Adrenal gland (tissue), 12 donors: ENCODE data around the gene ZFR. TPM values are rescaled to one million over a fixed set of nuclear protein-coding genes. Genes with fewer than 3 reads are reported as not detected.
A peak's percentile ranks its signal among the peaks of the same experiment; 100 is the strongest.
"Not testable (repeated sequence)": the region's sequence is repeated elsewhere in the genome, so short reads cannot be mapped to it uniquely, and the experiment has no call there.

Experiments used
- DNase-seq, 7 donors: peaks; one replicate each; pipeline ENCODE4 v3.0.0-alpha.2; 2019 to 2020
- H3K27ac ChIP-seq, 5 donors: fragments of 200-600 bp; sonication (generic) in 4 of 5; 1 replicate in 3 of 5; 2 replicates in 2 of 5; pipeline versions ENCODE4 v1.5.1 to v1.8.0; 2016 to 2020; ENCODE audit warnings: mild to moderate bottlenecking in 1 of 5
- H3K27me3 ChIP-seq: fragments of 200-600 bp; 2 replicates; pipeline ENCODE4 v1.8.0; 2021
- H3K36me3 ChIP-seq, 2 donors: fragments of 200-600 bp; replicated peaks in 1 of 2; 1 replicate in 1 of 2; 2 replicates in 1 of 2; pipeline versions ENCODE4 v1.5.1 to v1.8.0; 2018 to 2022
- H3K4me1 ChIP-seq, 2 donors: fragments of 200-600 bp; replicated peaks in 1 of 2; 1 replicate in 1 of 2; 2 replicates in 1 of 2; pipeline versions ENCODE4 v1.5.1 to v1.8.0; 2018 to 2021
- H3K4me3 ChIP-seq, 4 donors: fragments of 200-600 bp; sonication (generic) in 3 of 4; one replicate each; pipeline ENCODE4 v1.5.1; 2016 to 2018
- H3K9me3 ChIP-seq, 3 donors: fragments of 200-600 bp; sonication (generic) in 1 of 3; replicated peaks in 1 of 3; 1 replicate in 2 of 3; 2 replicates in 1 of 3; pipeline versions ENCODE4 v1.5.1 to v1.8.0; 2016 to 2021
- POLR2A ChIP-seq, 2 donors: fragments of 450-650 bp; IDR thresholded peaks; one replicate each; pipeline ENCODE4 v1.6.1; 2017; ENCODE audit warnings: antibody characterized with exemption in 2 of 2, mild to moderate bottlenecking in 2 of 2, moderate library complexity in 1 of 2
- WGBS, 4 donors: extraction: QIAGEN DNeasy Blood & Tissue Kit in 2 of 4; methylation state at CpG; one replicate each; pipeline versions ENCODE4 v1.1.5 to v1.1.7; 2013 to 2017; 5-methylcytosine and 5-hydroxymethylcytosine counted together
- intact Hi-C, 2 donors: fragments of 100-400 bp; cut with DNase I; formaldehyde crosslinking; loops; one replicate each; pipeline versions ENCODE4 v1.14.1 to v1.15.0; 2022 to 2023
- polyA plus RNA-seq, 3 donors: library from polyadenylated mRNA; stranded (reverse); fragments of 200-250 nt in 2 of 3; fragments of 350-450 nt in 1 of 3; fragmentation: Illumina TruSeq in 1 of 3; extraction: RNeasy Lipid Tissue Mini Kit (QIAGEN cat#74804) in 1 of 3; gene quantifications; one replicate each; pipeline ENCODE4 v1.2.3, GENCODE V29; 2013 to 2014
- total RNA-seq, 9 donors: library from RNA; depleted of rRNA in 4 of 9; stranded (reverse); fragments of >200 nt in 4 of 9; fragments of 120-200 nt in 1 of 9; fragmentation: NEBNext Ultra II Directional in 1 of 9; extraction: Animal tissue kit (Norgen Biotek cat#: 25700) in 1 of 9; gene quantifications; one replicate each; pipeline versions ENCODE4 v1.1.0 to v1.2.4, GENCODE V29; 2013 to 2023
- TF ChIP-seq, protein P1 (sequence below), 6 experiments: fragments of 450-650 bp in 4 of 6; fragments of 200-600 bp in 2 of 6; sonication (generic) in 1 of 6; IDR thresholded peaks; 1 replicate in 5 of 6; 2 replicates in 1 of 6; pipeline versions ENCODE4 v1.5.1 to v1.8.0; 2016 to 2021; ENCODE audit warnings: antibody characterized with exemption in 6 of 6, mild to moderate bottlenecking in 2 of 6, moderate library complexity in 1 of 6
- donor health status: healthy with polysubstance abuse.
- donor health status: Bipolar disorder and iron deficiency.
- donor health status: DM: yes; HTN: yes; CAD: no.
- donor health status: DM: no; HTN: no; CAD: no.
- donor health status: DM: no; HTN: no; CAD: no.
- donor health status: DM: yes; HTN: yes; CAD: no.

ZFR gene
- total and polyA plus RNA-seq, 12 donors: 29.4 to 154 (median 72.7) TPM

DNA sequence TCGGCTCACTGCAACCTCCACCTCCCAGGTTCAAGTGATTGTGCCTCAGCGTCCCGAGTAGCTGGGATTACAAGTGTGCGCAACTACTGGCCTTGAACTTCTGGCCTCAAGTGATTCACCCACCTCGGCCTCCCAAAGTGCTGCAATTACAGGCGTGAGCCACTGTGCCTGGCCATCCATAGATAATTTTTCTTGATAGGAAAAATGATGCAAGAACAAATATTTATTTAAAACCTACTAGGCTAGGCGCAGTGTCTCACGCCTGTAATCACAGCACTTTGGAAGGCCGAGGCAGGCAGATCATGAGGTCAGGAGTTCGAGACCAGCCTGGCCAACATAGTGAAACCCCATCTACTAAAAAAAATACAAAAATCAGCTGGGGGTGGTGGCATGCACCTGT, 45.8 kb downstream of the ZFR start:
- H3K27me3 ChIP-seq, H3K9me3 ChIP-seq, H3K4me3 ChIP-seq, intact Hi-C loops, H3K4me1 ChIP-seq: not testable (repeated sequence)
- Histone ChIP-seq H3K27ac (peak overlapping the region in 4 of 5 donors; percentile 8 to 83 (median 64)), H3K36me3 (peaks cover 0 to 94% of the 10 kb centered on the region in 2 donors)
- 54 to 70% (median 62%) methylated on average over 10 of the region's 10 CpGs for WGBS, 4 donors
- TF ChIP-seq POLR2A (IDR thresholded peaks at IDR 0.05): peak in 1 of 2 donors; percentile 63
- TF ChIP-seq, protein P1, sequence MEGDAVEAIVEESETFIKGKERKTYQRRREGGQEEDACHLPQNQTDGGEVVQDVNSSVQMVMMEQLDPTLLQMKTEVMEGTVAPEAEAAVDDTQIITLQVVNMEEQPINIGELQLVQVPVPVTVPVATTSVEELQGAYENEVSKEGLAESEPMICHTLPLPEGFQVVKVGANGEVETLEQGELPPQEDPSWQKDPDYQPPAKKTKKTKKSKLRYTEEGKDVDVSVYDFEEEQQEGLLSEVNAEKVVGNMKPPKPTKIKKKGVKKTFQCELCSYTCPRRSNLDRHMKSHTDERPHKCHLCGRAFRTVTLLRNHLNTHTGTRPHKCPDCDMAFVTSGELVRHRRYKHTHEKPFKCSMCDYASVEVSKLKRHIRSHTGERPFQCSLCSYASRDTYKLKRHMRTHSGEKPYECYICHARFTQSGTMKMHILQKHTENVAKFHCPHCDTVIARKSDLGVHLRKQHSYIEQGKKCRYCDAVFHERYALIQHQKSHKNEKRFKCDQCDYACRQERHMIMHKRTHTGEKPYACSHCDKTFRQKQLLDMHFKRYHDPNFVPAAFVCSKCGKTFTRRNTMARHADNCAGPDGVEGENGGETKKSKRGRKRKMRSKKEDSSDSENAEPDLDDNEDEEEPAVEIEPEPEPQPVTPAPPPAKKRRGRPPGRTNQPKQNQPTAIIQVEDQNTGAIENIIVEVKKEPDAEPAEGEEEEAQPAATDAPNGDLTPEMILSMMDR (IDR thresholded peaks at IDR 0.05): peak in 3 of 6 experiments; percentile 7 to 27 (median 26)
- peak; percentile 67 to 93 (median 88) for DNase-seq

DNA sequence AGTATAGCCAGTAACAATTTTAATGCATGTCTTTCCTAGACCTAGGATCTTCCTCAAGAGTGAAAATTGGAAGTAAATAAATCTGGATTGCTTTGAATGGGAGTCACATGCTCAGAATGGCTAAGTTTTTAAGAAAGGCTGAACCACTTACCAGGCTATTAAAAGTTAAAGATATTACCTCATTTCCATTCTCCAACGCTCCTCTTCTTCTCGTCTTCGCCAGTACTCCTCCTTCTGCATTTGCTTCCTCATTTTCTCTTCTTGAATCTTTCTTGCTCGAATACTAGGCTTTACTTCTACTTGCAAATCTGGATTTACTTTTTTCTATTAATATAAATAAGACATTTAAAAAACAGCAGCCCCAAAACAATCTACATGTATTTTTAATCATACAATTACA, 49.6 kb downstream of the ZFR start:
- no peaks in the 10 kb centered on the region for H3K27me3 ChIP-seq
- intact Hi-C loops: no loop called here
- H3K9me3 ChIP-seq: no peaks in the 10 kb centered on the region
- DNase-seq: no peak
- no peak overlapping the region for H3K4me3 ChIP-seq
- TF ChIP-seq, protein P1 (IDR thresholded peaks at IDR 0.05): no peak
- no peak for TF ChIP-seq POLR2A (IDR thresholded peaks at IDR 0.05)
- H3K4me1 ChIP-seq: no peaks in the 10 kb centered on the region
- peaks cover 0 to 76% of the 10 kb centered on the region in 2 donors for H3K36me3 ChIP-seq
- 79 to 90% (median 87%) methylated on average over 4 of the region's 4 CpGs for WGBS, 4 donors
- H3K27ac ChIP-seq: no peak overlapping the region

DNA sequence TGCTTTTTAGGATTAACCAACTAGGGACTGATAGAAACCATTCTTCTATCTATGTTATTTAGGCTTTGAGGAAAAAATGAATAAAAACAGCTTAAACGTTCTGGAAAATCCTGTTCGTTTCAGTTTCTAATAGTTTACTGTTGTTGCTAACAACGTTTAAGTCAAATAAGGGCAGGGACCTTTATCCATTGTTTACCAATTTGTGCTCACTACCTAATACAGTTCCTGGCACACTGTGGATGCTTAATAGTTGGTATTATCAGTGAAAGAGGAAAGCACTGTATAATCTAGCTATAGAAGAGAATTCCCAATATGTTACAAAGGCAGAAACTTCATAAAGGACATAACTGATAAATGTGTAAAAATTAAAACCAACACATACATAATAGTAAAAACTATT, 52.5 kb downstream of the ZFR start:
- Histone ChIP-seq H3K27me3 (no peaks in the 10 kb centered on the region), H3K36me3 (peaks cover 0 to 61% of the 10 kb centered on the region in 2 donors), H3K9me3 (no peaks in the 10 kb centered on the region), H3K4me3 (no peak overlapping the region), H3K27ac (peak overlapping the region in 2 of 5 donors; percentile 23 to 78), H3K4me1 (peaks cover 10 to 19% of the 10 kb centered on the region in 2 donors)
- no peak for TF ChIP-seq POLR2A (IDR thresholded peaks at IDR 0.05)
- TF ChIP-seq, protein P1 (IDR thresholded peaks at IDR 0.05): no peak
- intact Hi-C loops: no loop called here
- DNase-seq: no peak
- 72 to 85% (median 82%) methylated on average over 3 of the region's 3 CpGs for WGBS, 4 donors

DNA sequence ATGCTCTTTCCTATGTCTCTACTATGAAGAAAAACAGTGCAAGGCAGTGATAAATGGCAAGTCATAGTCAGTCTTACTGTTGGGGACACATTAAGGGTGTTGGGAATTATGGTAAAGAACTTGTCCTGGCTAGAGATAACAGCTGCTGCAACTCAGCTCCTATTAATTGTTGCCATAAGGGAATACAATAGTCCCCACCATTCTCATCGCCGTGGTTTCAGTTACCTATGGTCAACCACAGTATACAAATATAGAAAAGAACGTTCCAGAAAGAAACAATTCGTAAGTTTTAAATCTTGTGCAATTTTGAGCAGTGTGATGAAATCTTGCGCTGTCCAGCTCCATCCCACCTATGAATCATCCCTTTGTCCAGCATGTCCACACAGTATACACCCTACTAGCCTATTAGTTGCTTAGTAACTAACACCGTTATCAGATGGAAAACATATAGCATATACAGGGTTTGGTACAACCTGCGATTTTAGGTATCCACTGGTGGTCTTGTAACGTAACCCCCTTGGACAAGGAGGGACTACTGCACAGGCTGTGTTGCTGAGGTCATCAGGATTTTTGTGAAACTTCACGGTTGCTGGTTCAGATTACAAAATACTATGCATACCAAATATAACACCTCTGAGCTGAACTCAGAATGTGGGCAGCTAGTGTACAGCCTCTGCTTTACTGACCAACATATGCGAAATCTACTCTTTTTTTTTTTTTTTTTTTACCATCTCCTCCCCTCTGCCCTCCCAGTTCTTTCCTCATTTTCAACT, 53.5 kb downstream of the ZFR start:
- intact Hi-C loops: no loop called here
- WGBS, 4 donors: 68 to 77% (median 73%) methylated on average over 10 of the region's 10 CpGs
- no peak for TF ChIP-seq POLR2A (IDR thresholded peaks at IDR 0.05)
- TF ChIP-seq, protein P1 (IDR thresholded peaks at IDR 0.05): no peak
- peak in 4 of 7 donors; percentile 26 to 46 (median 38) for DNase-seq
- Histone ChIP-seq H3K36me3 (peaks cover 0 to 54% of the 10 kb centered on the region in 2 donors), H3K27ac (peak overlapping the region in 3 of 5 donors; percentile 24 to 80 (median 78)), H3K9me3 (no peaks in the 10 kb centered on the region), H3K4me3 (no peak overlapping the region), H3K27me3 (no peaks in the 10 kb centered on the region), H3K4me1 (peaks cover 10 to 26% of the 10 kb centered on the region in 2 donors)
